Smooth muscle cell (in vitro differentiated cells): ENCODE data around the gene ABTB1. TPM values are rescaled to one million over a fixed set of nuclear protein-coding genes. Genes with fewer than 3 reads are reported as not detected.

Source experiments
- DNase-seq: peaks from one replicate; lab custom pipeline; 2025; ENCODE audit not compliant: unreplicated experiment; lab: John Stamatoyannopoulos, UW
- H2AFZ ChIP-seq: fragments of 200-600 bp; sonication (generic); 2 replicates; pipeline ENCODE4 v1.6.0; 2016; ENCODE audit warnings: antibody characterized with exemption, low read depth, mild to moderate bottlenecking
- H3F3A ChIP-seq: fragments of 200-600 bp; sonication (generic); 2 replicates; pipeline ENCODE4 v1.6.0; 2017; ENCODE audit warnings: antibody characterized with exemption, low read depth
- H3K27ac ChIP-seq: fragments of 200-600 bp; sonication (generic); 2 replicates; pipeline ENCODE4 v1.5.1; 2016; ENCODE audit warnings: low read depth, mild to moderate bottlenecking
- H3K27me3 ChIP-seq: fragments of 200-600 bp; sonication (generic); 2 replicates; pipeline ENCODE4 v1.6.1; 2016; ENCODE audit warnings: low read depth, mild to moderate bottlenecking
- H3K36me3 ChIP-seq: fragments of 200-600 bp; sonication (generic); 2 replicates; pipeline ENCODE4 v1.5.1; 2016; ENCODE audit warnings: low read depth
- H3K4me1 ChIP-seq: fragments of 200-600 bp; sonication (generic); 2 replicates; pipeline ENCODE4 v1.5.1; 2016; ENCODE audit warnings: low read depth
- H3K4me2 ChIP-seq: fragments of 200-600 bp; sonication (generic); 2 replicates; pipeline ENCODE4 v1.6.0; 2016; ENCODE audit warnings: mild to moderate bottlenecking
- H3K4me3 ChIP-seq: fragments of 200-600 bp; sonication (generic); 2 replicates; pipeline ENCODE4 v1.5.1; 2016; ENCODE audit warnings: mild to moderate bottlenecking
- H3K79me2 ChIP-seq: fragments of 200-600 bp; sonication (generic); 2 replicates; pipeline ENCODE4 v1.6.0; 2016; ENCODE audit warnings: low read depth, mild to moderate bottlenecking
- H3K9ac ChIP-seq: fragments of 200-600 bp; sonication (generic); 2 replicates; pipeline ENCODE4 v1.6.0; 2016; ENCODE audit warnings: low read depth
- H3K9me3 ChIP-seq: fragments of 200-600 bp; sonication (generic); replicated peaks from 2 replicates; pipeline ENCODE4 v1.5.1; 2016; ENCODE audit warnings: low read depth
- H4K20me1 ChIP-seq: fragments of 200-600 bp; sonication (generic); 2 replicates; pipeline ENCODE4 v1.6.0; 2016; ENCODE audit warnings: low read depth
- WGBS: methylation state at CpG from one replicate; pipeline ENCODE4 v1.1.7; 2016; ENCODE audit warnings: low lambda C conversion rate; 5-methylcytosine and 5-hydroxymethylcytosine counted together
- polyA plus RNA-seq: library from polyadenylated mRNA; unstranded; fragments of >200 nt; fragmentation: Nextera tagmentation; extraction: Ambion mirVana; gene quantifications from 2 replicates; pipeline ENCODE4 v1.2.1, GENCODE V29; 2016
- total RNA-seq: library from RNA; depleted of rRNA; stranded (reverse); fragments of >200 nt; gene quantifications from 2 replicates; pipeline ENCODE4 v1.2.3, GENCODE V29; 2014
- TF ChIP-seq, protein P1 (sequence below): fragments of 200-600 bp; sonication (generic); IDR thresholded peaks from 2 replicates; pipeline ENCODE4 v1.5.1; 2017; ENCODE audit warnings: borderline replicate concordance, mild to moderate bottlenecking, antibody characterized with exemption; ENCODE audit not compliant: insufficient read depth, poor library complexity, severe bottlenecking

The ABTB1 gene
- total and polyA plus RNA-seq, 2 experiments from 2014 or later: 2.8 to 17.9 TPM

GRCh38 chr3:127719369-127719768 lies 46.6 kb downstream of the ABTB1 start:
- Histone ChIP-seq H3K4me3 (no peak overlapping the region), H3K27ac (no peak overlapping the region), H2AFZ (no peak overlapping the region), H3K9me3 (no peaks in the 10 kb centered on the region), H3K79me2 (no peaks in the 10 kb centered on the region), H3K4me1 (no peaks in the 10 kb centered on the region), H3K36me3 (no peaks in the 10 kb centered on the region), H3K27me3 (no peaks in the 10 kb centered on the region), H3K4me2 (no peak overlapping the region), H4K20me1 (no peaks in the 10 kb centered on the region), H3K9ac (no peak overlapping the region), H3F3A (no peaks in the 10 kb centered on the region)
- TF ChIP-seq, protein P1, sequence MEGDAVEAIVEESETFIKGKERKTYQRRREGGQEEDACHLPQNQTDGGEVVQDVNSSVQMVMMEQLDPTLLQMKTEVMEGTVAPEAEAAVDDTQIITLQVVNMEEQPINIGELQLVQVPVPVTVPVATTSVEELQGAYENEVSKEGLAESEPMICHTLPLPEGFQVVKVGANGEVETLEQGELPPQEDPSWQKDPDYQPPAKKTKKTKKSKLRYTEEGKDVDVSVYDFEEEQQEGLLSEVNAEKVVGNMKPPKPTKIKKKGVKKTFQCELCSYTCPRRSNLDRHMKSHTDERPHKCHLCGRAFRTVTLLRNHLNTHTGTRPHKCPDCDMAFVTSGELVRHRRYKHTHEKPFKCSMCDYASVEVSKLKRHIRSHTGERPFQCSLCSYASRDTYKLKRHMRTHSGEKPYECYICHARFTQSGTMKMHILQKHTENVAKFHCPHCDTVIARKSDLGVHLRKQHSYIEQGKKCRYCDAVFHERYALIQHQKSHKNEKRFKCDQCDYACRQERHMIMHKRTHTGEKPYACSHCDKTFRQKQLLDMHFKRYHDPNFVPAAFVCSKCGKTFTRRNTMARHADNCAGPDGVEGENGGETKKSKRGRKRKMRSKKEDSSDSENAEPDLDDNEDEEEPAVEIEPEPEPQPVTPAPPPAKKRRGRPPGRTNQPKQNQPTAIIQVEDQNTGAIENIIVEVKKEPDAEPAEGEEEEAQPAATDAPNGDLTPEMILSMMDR: no peak
- WGBS: 97% methylated on average over 8 of the region's 8 CpGs
- DNase-seq: no peak

DNA sequence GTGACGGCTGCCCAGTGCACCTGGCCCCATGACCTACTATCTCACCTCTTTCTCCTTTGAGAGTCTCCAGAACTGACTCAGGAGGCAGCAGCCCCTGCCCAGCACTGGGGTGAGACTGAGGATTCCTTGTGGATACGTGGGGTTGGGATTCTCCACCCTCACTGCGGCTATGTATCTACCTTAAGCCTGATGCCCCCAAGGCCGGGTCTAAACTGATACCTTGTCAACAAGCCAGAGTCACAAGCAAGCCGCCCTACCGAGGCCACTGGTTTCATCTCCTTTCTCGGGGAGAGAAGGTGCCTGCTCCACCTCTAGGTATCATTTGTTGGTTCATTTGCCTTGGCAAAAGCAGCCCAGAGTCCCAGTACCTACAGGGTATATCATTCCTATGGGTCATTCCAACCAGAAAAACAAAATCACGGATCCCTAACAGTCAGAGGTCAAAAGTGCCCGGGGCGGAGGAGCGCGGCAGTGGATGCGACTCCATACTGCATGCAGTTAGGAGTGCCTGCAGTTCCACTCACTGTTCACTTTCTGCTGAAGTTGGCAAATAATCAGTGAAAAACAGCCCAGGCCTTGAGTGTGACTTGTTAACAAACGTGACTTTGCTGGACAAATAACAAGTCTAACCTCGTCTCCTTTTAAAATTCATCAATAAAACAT lies 47.5 kb downstream of the ABTB1 start:
- TF ChIP-seq, protein P1: no peak
- Histone ChIP-seq H3K79me2 (no peaks in the 10 kb centered on the region), H3K4me1 (no peaks in the 10 kb centered on the region), H3F3A (no peaks in the 10 kb centered on the region), H3K9ac (no peak overlapping the region), H3K9me3 (no peaks in the 10 kb centered on the region), H3K27me3 (no peaks in the 10 kb centered on the region), H3K36me3 (no peaks in the 10 kb centered on the region), H3K4me3 (no peak overlapping the region), H2AFZ (no peak overlapping the region), H3K4me2 (no peak overlapping the region), H3K27ac (no peak overlapping the region), H4K20me1 (no peaks in the 10 kb centered on the region)
- no peak for DNase-seq
- WGBS: 94% methylated on average over 15 of the region's 15 CpGs

- no peaks in the 10 kb centered on the region for H3K9me3 ChIP-seq
- H3K79me2 ChIP-seq: no peaks in the 10 kb centered on the region
- H3K4me3 ChIP-seq: no peak overlapping the region
- WGBS: 97% methylated on average over 17 of the region's 17 CpGs
- no peak overlapping the region for H3K9ac ChIP-seq
- no peaks in the 10 kb centered on the region for H3K27me3 ChIP-seq
- no peaks in the 10 kb centered on the region for H4K20me1 ChIP-seq
- DNase-seq: no peak
- no peaks in the 10 kb centered on the region for H3K4me1 ChIP-seq
- no peaks in the 10 kb centered on the region for H3F3A ChIP-seq
- H3K4me2 ChIP-seq: no peak overlapping the region
- no peak overlapping the region for H2AFZ ChIP-seq
- no peak overlapping the region for H3K27ac ChIP-seq
- TF ChIP-seq, protein P1: no peak
- no peaks in the 10 kb centered on the region for H3K36me3 ChIP-seq
Measured at GRCh38 chr3:127720985-127721935, 48.5 kb downstream of the ABTB1 start.
